A549 treated with CORT108297 at 1 μM for 4 hours (cell line): ENCODE data around the gene SMAGP. TPM values are rescaled to one million over a fixed set of nuclear protein-coding genes. Genes with fewer than 3 reads are reported as not detected.

ENCODE experiments used
- total RNA-seq: library from RNA; stranded (reverse); fragments of 200-300 nt; extraction: Qiagen RNA extraction; gene quantifications from 5 replicates; pipeline ENCODE4 v1.2.3, GENCODE V29; 2022

SMAGP gene, protein sequence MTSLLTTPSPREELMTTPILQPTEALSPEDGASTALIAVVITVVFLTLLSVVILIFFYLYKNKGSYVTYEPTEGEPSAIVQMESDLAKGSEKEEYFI
- total RNA-seq: 20.2 to 25.3 TPM (median 23.0 TPM) in 5 replicates

DNA sequence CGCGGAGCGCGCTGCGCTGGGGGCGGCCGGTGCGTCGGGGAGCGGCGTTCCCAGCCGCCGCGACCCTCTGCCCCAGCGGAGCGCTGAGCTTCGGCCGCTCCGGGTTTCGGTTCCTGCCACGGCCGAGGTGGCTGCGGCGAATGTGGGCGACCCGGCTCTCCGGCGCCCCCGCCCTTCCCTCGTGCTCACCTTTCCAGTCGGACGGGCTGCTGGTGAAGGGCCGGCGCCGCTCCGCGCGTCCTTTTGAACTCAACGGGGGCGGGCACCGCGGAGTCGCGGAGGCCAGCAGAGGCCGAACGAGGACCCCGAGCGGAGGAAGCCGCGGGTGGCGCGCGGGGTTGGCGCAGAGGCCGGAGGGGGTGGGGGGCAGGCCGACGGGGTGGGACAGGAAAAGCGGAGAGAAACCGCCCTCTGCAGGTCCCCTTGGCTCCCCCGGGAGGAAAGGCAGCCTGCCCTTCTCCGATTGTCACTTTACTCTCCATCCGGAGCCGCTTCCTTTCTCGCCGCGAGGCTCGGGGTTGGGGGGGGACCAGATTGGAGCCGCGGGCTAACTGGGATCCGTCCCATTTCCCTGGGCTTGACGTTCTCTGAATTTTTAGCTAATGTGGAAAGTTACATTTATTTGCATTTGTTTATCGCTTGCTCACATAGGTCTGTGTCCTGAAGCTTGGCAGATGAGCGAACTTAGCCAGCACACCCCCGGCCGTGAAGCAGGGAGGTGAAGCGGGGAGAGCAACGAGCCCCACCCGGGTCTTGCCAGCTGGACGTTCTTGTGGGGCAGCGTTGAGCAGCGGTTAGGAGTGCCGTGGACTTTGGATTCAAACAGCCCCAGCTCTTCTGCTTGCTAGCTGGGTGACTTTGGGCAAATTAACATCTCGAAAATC lies at the start of gene SMAGP:
Gene SMAGP (minus strand): TSS at position 349 of the 884 bp plus-strand sequence. CDS start 1,137 bp downstream, outside the sequence.

DNA sequence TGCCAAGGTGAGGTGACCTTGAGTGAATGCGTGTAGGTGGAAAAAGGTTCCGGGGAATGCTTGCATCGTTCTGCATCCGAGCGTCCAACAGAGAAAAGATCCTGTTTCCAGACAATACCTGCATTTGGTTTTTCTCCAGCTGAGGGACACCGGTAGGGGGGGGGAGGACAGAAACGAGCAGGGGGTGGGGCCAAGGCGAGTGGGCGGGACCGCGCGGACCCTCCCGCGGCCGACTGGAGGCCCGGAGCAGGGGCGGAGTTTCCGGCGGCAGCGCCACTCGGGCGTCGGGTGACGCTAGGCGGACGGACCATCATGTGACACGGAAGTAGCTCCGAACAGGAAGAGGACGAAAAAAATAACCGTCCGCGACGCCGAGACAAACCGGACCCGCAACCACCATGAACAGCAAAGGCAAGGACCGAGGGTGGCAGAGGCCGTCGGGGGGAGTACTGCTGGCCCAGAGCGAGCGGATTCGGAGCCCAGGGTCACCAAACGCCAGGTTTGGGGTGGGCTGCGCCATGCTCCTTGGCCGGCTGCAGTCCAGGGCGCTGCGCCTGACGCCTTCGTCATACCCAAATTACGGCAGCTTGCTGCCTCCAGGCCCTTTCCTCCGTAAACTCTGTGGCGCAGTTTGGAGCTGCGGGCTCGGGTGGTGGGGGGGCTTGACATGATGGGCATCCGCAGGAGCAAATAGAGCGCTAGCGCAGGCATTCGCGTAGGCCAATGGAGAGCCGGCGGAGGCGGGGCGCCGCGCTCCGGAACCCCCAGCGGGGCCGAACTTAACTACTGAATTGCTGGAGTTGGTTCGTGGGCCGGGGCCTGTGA lies 31.5 kb downstream of the SMAGP start, which contains the start of gene DAZAP2:
Gene DAZAP2 (plus strand): TSS at position 317 of the 825 bp plus-strand sequence. CDS start 82 bp downstream, at position 399.

DNA sequence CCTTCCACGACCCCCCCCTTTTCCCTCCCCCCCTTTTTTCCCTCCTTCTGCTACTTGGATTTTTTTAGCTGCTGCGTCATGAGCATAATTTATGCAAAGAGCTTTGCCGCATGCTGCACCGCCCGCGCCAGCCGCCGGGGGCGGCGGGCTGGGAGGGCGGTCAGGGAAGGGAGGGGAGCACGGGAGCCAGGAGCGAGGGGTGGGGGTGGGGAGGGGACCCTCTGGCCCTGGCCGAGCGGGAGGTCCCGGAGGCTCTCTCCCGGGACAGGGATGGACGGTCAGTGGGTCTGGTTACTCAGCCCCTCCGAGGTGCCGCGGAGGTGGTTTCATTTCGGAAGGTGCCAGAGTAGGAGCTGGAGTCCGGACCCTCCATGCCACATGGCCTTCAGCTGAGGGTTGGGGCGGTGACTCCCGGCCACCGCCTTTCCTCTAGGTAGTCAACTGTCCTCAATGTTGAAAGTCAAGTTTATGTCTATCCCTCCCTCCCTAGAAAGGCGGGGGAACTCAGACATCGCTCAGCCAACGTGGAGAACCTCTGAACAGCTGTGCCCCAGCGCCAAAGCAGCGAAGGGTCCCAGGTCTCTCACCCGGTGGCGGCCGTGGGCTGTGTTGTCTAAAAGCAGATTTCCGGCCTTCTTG lies 52.1 kb downstream of the SMAGP start, which contains the start of gene POU6F1:
Gene POU6F1 (minus strand): TSS at position 95 of the 639 bp plus-strand sequence. CDS start 11,226 bp downstream, outside the sequence.

Other genes starting within 250 kb of the SMAGP start
- gene SLC11A2, start 244.0 kb downstream of the SMAGP start, total RNA-seq: 19.2 to 25.0 TPM (median 24.4 TPM) in 5 replicates
- 23.0 to 27.6 TPM (median 24.8 TPM) in 5 replicates for gene LETMD1, start 222.1 kb downstream of the SMAGP start, total RNA-seq
- 11.6 to 14.4 TPM (median 13.7 TPM) in 5 replicates for gene CSRNP2, start 186.8 kb downstream of the SMAGP start, total RNA-seq
- gene TFCP2, start 97.3 kb downstream of the SMAGP start, total RNA-seq: 18.5 to 22.5 TPM (median 20.0 TPM) in 5 replicates
- gene POU6F1, start 52.4 kb downstream of the SMAGP start, total RNA-seq: 1.1 to 1.8 TPM (median 1.6 TPM) in 5 replicates
- 316 to 373 TPM (median 326 TPM) in 5 replicates for gene DAZAP2, start 31.6 kb downstream of the SMAGP start, total RNA-seq
- 0.07 to 0.15 TPM (median 0.10 TPM) in 5 replicates for gene BIN2, start 53.8 kb upstream of the SMAGP start, total RNA-seq
- not detected in 5 replicates for gene CELA1, start 76.3 kb upstream of the SMAGP start, total RNA-seq
- gene GALNT6, start 121.0 kb upstream of the SMAGP start, total RNA-seq: 2.3 to 4.0 TPM (median 2.9 TPM) in 5 replicates
- 0.82 to 1.6 TPM (median 1.2 TPM) in 5 replicates for gene SLC4A8, start 154.4 kb upstream of the SMAGP start, total RNA-seq